ENCODE data around the gene HAVCR2.

HAVCR2 gene

DNA sequence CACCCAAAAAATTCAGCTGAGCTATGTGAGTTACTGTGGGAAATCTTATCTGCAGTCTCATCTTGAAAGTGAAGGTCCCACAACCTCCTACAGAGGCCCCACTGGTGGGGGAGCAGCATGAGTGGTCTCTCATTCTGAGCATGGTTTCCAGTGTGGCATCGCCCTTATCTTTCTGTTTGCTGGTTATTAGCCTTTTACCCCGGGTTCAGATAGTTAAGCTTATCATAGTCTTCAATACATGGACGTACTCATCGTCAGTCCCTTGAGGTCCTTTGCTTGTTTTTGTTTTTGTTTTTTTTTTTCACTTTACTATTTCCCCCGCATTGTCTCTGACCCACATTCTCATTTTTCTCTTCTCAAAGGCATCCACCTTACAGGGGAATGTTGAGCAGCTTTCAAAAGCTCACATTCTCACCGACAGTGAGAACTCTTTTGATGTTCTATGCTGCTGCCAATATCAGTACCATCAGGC is 7.7 kb upstream of the HAVCR2 start:
- no peak for DNase-seq
- TF ChIP-seq EZH2 (optimal IDR thresholded peaks at IDR 0.05; ENCODE audit: low read depth, low read length), result no peak
- TF ChIP-seq, protein P1, sequence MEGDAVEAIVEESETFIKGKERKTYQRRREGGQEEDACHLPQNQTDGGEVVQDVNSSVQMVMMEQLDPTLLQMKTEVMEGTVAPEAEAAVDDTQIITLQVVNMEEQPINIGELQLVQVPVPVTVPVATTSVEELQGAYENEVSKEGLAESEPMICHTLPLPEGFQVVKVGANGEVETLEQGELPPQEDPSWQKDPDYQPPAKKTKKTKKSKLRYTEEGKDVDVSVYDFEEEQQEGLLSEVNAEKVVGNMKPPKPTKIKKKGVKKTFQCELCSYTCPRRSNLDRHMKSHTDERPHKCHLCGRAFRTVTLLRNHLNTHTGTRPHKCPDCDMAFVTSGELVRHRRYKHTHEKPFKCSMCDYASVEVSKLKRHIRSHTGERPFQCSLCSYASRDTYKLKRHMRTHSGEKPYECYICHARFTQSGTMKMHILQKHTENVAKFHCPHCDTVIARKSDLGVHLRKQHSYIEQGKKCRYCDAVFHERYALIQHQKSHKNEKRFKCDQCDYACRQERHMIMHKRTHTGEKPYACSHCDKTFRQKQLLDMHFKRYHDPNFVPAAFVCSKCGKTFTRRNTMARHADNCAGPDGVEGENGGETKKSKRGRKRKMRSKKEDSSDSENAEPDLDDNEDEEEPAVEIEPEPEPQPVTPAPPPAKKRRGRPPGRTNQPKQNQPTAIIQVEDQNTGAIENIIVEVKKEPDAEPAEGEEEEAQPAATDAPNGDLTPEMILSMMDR (IDR thresholded peaks at IDR 0.05; ENCODE audit: low read length), result no peak
- no peak overlapping the region for H3K9ac ChIP-seq (ENCODE audit: low read length)
- H3K27ac ChIP-seq (ENCODE audit: low read length), result no peak overlapping the region
- H3K79me2 ChIP-seq (ENCODE audit: low read length), result no peaks in the 10 kb centered on the region
- no peaks in the 10 kb centered on the region for H3K9me3 ChIP-seq (replicated peaks; ENCODE audit: insufficient read depth, low read length)
- H3K4me2 ChIP-seq (ENCODE audit: low read depth, low read length), result no peak overlapping the region
- H3K9me2 ChIP-seq (replicated peaks; ENCODE audit: insufficient read depth, low read length), result no peaks in the 10 kb centered on the region
- no peaks in the 10 kb centered on the region for H3K36me3 ChIP-seq (replicated peaks; ENCODE audit: insufficient read depth, low read length)
- H3K4me1 ChIP-seq (ENCODE audit: low read length), result no peaks in the 10 kb centered on the region
- H3K27me3 ChIP-seq (replicated peaks; ENCODE audit: insufficient read depth, low read length), result no peaks in the 10 kb centered on the region
- H2AFZ ChIP-seq (ENCODE audit: low read length), result no peak overlapping the region
- H3F3A ChIP-seq (ENCODE audit: insufficient read depth, low read length), result no peaks in the 10 kb centered on the region
- H3K4me3 ChIP-seq (ENCODE audit: low read length), result no peak overlapping the region
- no peaks in the 10 kb centered on the region for H4K20me1 ChIP-seq (ENCODE audit: insufficient read depth, low read length)

DNA sequence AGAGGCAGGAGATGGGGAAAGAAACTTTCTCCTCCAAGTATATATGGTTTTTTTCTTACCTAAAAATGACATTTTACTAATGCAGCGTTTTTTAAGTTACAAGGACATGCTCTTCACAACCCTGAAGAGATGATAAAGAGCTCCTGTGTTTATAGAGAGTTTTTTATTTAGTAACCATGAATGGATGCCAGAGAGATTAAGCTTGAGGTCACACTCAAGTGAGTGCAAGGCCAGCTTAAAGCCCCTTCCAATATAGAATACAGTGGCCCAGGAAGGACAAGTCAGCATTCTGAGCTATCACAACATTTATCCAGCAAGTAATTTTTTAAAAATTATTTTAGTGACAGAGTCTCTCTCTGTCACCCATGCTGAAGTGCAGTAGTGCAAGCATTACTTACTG is 6.7 kb upstream of the HAVCR2 start:
- no peak overlapping the region for H3K9ac ChIP-seq (ENCODE audit: low read length)
- no peaks in the 10 kb centered on the region for H3K79me2 ChIP-seq (ENCODE audit: low read length)
- no peaks in the 10 kb centered on the region for H3K9me2 ChIP-seq (replicated peaks; ENCODE audit: insufficient read depth, low read length)
- no peaks in the 10 kb centered on the region for H3K36me3 ChIP-seq (replicated peaks; ENCODE audit: insufficient read depth, low read length)
- DNase-seq, result no peak
- no peak overlapping the region for H3K27ac ChIP-seq (ENCODE audit: low read length)
- TF ChIP-seq, protein P1 (IDR thresholded peaks at IDR 0.05; ENCODE audit: low read length), result no peak
- TF ChIP-seq EZH2 (optimal IDR thresholded peaks at IDR 0.05; ENCODE audit: low read depth, low read length), result no peak
- no peak for TF ChIP-seq EZH2phosphoT487 (IDR thresholded peaks at IDR 0.05; ENCODE audit: low read length)
- H3K27me3 ChIP-seq (replicated peaks; ENCODE audit: insufficient read depth, low read length), result no peaks in the 10 kb centered on the region
- no peaks in the 10 kb centered on the region for H3K4me1 ChIP-seq (ENCODE audit: low read length)
- H3F3A ChIP-seq (ENCODE audit: insufficient read depth, low read length), result no peaks in the 10 kb centered on the region
- no peak overlapping the region for H3K4me2 ChIP-seq (ENCODE audit: low read depth, low read length)
- no peak overlapping the region for H2AFZ ChIP-seq (ENCODE audit: low read length)
- H3K9me3 ChIP-seq (replicated peaks; ENCODE audit: insufficient read depth, low read length), result no peaks in the 10 kb centered on the region
- H3K4me3 ChIP-seq (ENCODE audit: low read length), result no peak overlapping the region
- no peaks in the 10 kb centered on the region for H4K20me1 ChIP-seq (ENCODE audit: insufficient read depth, low read length)

DNA sequence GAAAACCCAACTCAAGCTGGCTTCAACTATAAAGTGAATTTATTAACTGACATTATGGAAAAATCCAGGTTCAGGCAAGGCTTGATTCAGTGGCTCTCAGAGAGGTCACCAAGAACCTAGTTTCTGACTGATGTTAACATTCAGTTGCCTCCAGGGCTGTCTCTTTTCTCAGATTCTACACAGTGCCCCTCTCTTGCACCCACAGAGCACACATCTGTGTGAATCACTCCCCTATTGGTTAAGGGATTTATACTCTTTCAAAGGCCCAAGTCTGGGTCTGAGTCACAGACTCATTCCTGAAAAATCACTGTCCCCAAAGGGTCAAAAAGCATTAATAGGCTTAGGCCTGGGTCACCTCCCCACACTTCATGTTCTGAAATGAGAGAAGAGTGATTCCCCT is 6.2 kb upstream of the HAVCR2 start:
- Histone ChIP-seq H3K4me1 (ENCODE audit: low read length) (no peaks in the 10 kb centered on the region; the same call in 1 of the 2 replicates), H2AFZ (ENCODE audit: low read length) (no peak overlapping the region), H3K9ac (ENCODE audit: low read length) (no peak overlapping the region), H4K20me1 (ENCODE audit: insufficient read depth, low read length) (no peaks in the 10 kb centered on the region), H3K4me3 (ENCODE audit: low read length) (no peak overlapping the region), H3K36me3 (replicated peaks; ENCODE audit: insufficient read depth, low read length) (no peaks in the 10 kb centered on the region), H3K4me2 (ENCODE audit: low read depth, low read length) (no peak overlapping the region), H3K27me3 (replicated peaks; ENCODE audit: insufficient read depth, low read length) (no peaks in the 10 kb centered on the region), H3F3A (ENCODE audit: insufficient read depth, low read length) (0 out of 2 replicates have a peak, but pooled peaks cover under 1% of the 10 kb centered on the region), H3K9me2 (replicated peaks; ENCODE audit: insufficient read depth, low read length) (no peaks in the 10 kb centered on the region), H3K27ac (ENCODE audit: low read length) (no peak overlapping the region), H3K79me2 (ENCODE audit: low read length) (no peaks in the 10 kb centered on the region), H3K9me3 (replicated peaks; ENCODE audit: insufficient read depth, low read length) (no peaks in the 10 kb centered on the region)
- DNase-seq, result no peak
- TF ChIP-seq EZH2phosphoT487 (IDR thresholded peaks at IDR 0.05; ENCODE audit: low read length), result no peak

DNA sequence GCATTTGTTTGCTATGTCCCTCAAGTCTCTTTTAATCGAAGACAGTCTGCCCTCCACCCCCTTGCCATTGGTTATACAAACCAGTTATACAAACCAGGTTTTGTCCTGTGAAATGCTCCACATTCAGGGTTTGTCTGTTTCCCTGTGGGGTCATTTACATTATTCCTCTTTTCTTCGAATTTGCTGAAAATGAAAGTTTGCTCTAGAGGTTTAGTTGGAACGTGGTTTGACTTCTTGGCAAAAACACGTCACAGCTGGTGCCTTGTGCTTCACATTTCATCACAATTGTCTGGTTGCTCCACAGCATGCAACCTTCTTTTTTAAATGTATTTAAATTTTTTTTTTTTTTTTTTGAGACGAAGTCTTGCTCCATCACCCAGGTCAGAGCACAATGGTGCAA is 4.2 kb upstream of the HAVCR2 start:
- H3K36me3 ChIP-seq (replicated peaks; ENCODE audit: insufficient read depth, low read length), result no peaks in the 10 kb centered on the region
- no peak for TF ChIP-seq EZH2 (optimal IDR thresholded peaks at IDR 0.05; ENCODE audit: low read depth, low read length)
- no peaks in the 10 kb centered on the region for H3K9me2 ChIP-seq (replicated peaks; ENCODE audit: insufficient read depth, low read length)
- H2AFZ ChIP-seq (ENCODE audit: low read length), result no peak overlapping the region
- H3K9me3 ChIP-seq (replicated peaks; ENCODE audit: insufficient read depth, low read length), result no peaks in the 10 kb centered on the region
- H3K79me2 ChIP-seq (ENCODE audit: low read length), result no peaks in the 10 kb centered on the region
- no peak overlapping the region for H3K9ac ChIP-seq (ENCODE audit: low read length)
- H3K4me1 ChIP-seq (ENCODE audit: low read length), result peaks cover 16% of the 10 kb centered on the region
- no peak for DNase-seq
- no peaks in the 10 kb centered on the region for H3K27me3 ChIP-seq (replicated peaks; ENCODE audit: insufficient read depth, low read length)
- no peak overlapping the region for H3K4me2 ChIP-seq (ENCODE audit: low read depth, low read length)
- peaks cover 15% of the 10 kb centered on the region for H3F3A ChIP-seq (ENCODE audit: insufficient read depth, low read length)
- no peak overlapping the region for H3K4me3 ChIP-seq (ENCODE audit: low read length)
- H4K20me1 ChIP-seq (ENCODE audit: insufficient read depth, low read length), result no peaks in the 10 kb centered on the region
- H3K27ac ChIP-seq (ENCODE audit: low read length), result no peak overlapping the region

Data from MM.1S (cell line).